GM19328 (cell line): Measurements from ENCODE around the gene KCNMB1.
A peak's percentile ranks its signal among the peaks of the same experiment; 100 is the strongest.

Experiments
- ATAC-seq: cut with Tn5 transposase; IDR thresholded peaks from one replicate; pipeline ENCODE4 v1.9.1; 2021; ENCODE audit warnings: mild to moderate bottlenecking, moderate library complexity; ENCODE audit not compliant: unreplicated experiment

Gene KCNMB1, protein sequence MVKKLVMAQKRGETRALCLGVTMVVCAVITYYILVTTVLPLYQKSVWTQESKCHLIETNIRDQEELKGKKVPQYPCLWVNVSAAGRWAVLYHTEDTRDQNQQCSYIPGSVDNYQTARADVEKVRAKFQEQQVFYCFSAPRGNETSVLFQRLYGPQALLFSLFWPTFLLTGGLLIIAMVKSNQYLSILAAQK

DNA sequence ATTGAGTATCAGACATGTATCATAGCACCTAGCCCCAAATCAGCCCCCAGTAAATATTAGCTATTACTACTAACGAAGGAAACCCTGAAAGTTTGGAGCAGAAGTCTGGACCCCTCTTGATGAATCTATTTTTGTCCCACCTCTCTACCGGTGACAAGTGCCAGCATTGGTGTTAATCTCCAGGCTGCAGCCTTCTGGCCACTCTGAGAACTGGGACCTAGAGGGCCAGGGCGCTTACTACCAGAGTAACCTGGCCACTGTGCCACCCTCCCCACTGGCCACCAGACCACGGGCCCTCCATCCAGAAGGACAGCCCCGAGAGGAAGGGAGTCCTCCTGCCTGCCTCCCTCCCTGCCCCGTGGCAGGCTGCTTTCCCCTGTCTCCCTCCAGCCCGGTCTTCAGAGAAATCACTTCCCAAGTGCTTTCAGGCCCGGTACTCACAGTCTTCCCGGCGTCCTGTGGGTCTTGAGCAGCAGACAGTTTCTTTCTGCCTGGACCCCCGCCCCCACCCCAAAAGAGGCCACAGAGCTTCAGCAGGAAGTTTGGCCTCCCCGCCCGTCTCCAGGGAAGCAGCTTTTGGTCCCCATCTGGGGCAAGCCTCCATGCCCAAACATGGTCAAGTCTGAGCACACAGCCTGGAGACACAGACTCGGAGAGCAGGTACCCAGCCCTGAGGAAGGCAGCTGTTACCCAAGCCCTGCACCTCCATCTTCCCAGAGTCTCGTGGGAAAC lies at the start of gene KCNMB1:
Gene KCNMB1, minus strand, starts transcription at position 550 of the 732 bp plus-strand sequence. CDS start 3,920 bp downstream, outside the sequence.
- ATAC-seq: no peak

DNA sequence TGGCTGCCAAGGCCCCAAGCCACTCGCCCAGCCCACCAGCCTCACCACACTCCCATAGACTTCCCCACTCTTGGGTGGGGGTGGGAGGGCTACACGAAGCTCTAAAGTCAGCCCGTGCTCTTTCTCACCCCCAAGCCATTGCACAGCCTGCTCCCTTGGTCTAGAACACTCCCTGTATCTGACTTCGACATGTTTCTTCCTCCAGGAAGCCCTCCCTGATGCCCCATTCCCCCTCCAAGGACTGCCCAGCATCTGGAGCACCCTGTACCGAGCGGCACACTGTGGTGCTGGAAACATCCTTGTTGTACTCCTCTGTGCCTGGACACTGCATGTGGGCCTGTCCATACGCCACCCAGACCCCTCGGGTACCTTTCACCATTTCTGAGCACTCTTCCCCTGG lies 49.4 kb upstream of the KCNMB1 start:
- ATAC-seq: no peak

DNA sequence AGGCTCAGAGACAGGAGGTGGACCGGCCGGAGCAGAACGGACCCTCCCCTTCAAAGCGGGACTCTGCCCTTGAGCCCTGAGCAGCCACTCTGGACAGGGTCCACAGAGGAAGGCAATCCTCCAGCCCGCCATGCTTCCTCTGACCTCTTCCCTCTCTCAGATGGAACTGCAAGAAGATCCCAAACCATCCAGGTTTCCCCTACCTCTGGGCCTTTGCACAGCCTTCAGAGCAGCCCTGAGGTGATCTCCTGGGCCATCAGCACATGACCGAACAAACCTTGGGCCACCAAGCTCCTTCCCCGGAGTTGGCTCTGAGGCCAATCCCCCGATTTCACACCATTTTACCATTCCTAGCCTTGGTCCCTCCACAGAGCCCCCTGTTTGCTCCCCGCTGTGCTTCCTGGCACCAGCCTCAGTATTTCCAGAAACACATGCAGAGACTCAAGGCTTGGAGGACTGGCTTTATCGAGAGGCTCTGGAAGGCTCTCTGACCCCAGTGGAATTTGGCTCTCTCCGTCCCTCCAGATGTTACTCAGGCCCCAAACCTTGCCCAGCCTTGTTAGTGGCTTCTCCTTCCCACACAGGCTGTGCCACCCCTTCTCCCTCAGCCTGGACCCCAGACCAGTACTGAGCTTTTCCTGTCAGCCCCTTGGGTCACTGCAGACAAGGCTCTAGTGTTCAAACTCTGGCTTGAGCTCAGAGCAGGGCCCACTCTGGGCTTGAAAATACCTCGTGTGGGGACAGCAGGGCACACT lies 48.6 kb upstream of the KCNMB1 start:
- ATAC-seq: no peak

- no peak for ATAC-seq
These were observed 47.2 kb upstream of the KCNMB1 start for GRCh38 chr5:170436335-170436734.

GRCh38 chr5:170434966-170435605 lies 45.9 kb upstream of the KCNMB1 start:
- ATAC-seq: peak; percentile 82

GRCh38 chr5:170432669-170433068 lies 43.5 kb upstream of the KCNMB1 start:
- ATAC-seq: no peak

- ATAC-seq: no peak
These were observed 42.4 kb upstream of the KCNMB1 start for GRCh38 chr5:170431571-170431970.

DNA sequence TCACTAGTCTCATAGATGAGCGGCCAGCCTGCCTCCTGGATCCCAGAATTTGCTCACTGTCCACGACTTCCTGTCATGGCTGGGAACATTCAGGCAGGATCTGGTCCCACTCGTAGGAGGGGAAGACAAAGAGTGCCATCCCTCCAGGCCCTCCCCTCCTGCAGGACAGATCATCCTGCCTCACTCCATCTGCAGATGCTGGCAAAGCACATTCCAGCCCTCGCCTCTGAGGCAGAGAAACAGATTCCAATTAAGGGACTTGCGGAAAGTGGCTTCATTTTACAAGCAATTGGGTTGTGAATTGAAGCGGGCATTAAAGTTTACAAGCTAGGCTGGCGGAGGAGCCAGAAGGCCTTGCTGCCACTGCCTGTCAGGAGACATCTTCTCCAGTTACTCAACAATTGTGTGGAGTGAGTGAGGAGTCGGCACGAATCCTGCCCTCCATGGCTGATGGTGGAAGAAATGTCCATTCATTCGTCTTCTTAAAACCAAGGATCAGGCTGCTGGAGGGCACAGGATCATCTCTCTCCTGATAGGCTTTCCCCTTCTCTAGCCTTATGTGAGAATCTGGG lies 41.8 kb upstream of the KCNMB1 start:
- ATAC-seq: no peak

DNA sequence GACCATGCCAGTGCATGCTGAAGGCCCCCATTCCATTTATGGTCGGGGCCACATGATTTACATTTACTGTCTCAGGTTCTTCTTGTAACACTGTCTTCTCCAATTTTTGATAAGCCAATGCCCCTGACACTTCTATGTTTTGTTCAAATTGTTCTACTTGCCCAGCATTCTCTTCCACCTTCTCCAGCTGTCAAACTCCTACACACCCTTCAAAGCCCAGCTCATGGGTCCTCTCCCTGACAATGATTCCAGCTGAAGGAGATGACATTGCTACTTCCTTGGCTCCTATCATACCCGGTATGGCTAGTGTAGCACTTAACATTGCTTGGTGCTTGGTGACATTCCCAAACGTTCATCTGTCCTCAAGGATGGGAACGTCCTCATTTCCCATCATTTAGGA lies 41.1 kb upstream of the KCNMB1 start:
- ATAC-seq: no peak

GRCh38 chr5:170429014-170429413 lies 39.8 kb upstream of the KCNMB1 start:
- no peak for ATAC-seq

- ATAC-seq: no peak
These were observed 38.6 kb upstream of the KCNMB1 start for GRCh38 chr5:170427672-170428236.

GRCh38 chr5:170426786-170427185 lies 37.6 kb upstream of the KCNMB1 start:
- no peak for ATAC-seq

DNA sequence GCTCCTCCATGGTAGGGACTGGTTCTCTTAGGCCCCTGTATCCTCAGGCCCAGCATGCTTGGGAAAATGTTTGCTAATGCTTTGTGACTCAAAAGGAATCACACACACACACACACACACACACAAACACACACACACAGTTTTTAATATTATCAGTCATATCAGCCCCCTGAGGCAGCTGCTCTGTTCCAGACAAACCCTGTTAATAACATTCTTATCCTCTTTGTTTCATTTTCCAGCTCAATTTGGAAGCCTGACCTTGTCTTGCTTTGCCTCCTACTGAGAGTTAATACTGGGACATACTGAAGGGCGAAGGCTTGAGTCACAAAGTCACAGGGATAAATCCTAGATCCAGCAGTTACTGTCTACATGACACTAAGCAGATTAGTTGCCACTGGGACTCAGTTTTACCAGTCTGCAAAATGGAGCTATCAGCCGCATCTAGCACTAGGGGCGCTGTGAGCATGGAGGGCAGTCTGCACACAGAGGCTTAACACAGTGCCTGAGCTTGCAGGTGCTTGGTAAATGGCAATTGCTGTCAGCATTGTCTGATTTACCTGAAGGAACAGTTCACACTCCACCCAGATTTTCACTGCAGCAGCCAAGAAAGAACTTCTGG lies 37.1 kb upstream of the KCNMB1 start:
- ATAC-seq: no peak

DNA sequence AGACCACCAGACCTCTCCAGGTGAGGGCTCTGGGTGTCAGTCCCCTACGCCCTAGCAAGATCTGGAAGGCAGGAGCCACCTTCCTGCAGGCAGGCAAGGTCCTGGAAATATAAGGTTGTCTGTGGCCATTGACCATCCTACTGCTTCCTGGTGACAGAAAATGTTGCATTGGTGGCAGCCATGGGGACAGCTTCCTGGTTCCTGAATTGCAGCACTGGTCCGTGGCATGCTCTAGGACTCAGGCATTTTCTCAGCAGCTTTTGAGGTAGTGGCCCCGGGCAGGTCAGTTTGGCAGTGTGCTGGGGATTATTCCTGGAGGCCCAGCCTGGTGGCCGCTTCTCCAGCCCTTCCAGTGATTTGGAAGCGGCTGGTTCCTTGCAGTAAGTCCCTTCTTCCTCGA lies 36.6 kb upstream of the KCNMB1 start:
- no peak for ATAC-seq

DNA sequence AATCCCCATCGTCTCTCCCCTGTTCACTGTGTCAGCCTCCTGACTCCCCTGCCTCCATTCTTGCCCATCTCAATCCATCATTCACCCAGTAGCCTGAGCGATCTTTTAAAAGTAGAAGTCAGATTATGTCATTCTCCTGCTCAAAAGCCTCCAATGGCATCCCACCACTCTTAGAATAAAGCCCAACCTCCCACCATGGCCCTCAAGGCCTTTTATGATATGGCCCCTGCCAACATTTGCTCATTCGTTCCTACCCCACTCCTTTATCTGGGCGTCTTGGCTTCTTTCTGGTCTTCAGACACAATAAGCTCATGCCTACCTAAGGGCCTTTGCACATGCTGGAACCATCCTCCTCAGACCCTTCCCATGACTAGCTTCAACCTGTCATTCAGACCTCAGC lies 35.5 kb upstream of the KCNMB1 start:
- no peak for ATAC-seq

DNA sequence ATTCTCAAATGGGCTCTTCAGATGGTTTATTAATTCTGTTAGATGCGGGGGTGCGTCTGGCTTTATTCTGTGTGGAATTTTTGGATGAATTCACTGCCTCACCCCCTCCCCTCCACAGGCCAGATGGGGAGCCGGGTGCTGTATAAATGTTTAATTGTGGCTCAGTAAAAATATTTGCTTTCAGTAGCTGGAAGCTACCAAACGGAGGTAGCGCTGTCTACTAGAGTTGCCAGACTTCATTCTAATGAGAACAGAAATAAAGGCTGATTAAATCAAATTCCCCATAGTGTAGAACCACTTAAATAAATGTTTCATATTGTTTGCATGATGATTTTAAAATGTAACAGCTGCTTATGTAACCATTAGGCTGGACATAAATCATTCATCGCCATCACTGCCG lies 34.5 kb upstream of the KCNMB1 start:
- ATAC-seq: no peak

DNA sequence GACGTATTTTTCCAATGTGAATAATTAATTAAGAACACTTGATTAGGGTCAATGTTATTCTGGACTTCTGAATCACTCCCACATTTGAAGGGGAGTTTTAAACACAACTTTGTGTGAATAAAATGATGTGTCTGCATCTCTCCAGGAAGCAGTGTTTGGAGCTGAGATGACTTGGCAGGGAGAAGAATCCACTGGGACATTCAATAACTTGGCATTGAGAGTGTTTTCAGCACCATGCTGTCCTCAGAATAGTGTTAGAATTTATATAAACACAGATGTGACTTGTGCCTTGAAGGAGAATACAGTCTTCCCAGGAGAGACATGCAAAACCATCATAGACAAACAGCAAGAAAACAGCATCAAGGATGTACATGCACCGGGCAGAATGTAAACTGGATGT lies 32.7 kb upstream of the KCNMB1 start:
- ATAC-seq: no peak

GRCh38 chr5:170420806-170421412 lies 31.7 kb upstream of the KCNMB1 start:
- no peak for ATAC-seq

DNA sequence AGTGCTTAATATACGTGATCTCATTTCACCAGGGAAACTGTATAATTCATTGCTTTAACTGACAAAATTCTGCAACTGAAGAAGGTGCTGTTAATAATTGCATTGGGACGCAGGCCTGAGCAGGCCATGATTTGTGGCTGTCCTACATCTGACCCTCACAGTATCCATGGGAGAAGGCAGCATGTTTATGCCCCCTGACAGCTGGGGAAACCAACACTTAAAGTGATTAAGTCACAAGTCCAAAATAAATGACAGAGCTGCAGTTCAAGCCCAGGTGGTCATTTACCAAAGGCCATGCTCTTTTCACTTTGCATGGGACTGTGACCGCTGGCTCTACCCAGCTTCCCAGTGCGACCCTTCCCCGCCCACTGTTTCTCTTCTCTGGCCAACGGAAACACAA lies 30.5 kb upstream of the KCNMB1 start:
- ATAC-seq: no peak

- ATAC-seq: no peak
These were observed 29.6 kb upstream of the KCNMB1 start for GRCh38 chr5:170418736-170419135.
